Kidney (tissue), 14 donors: Measurements from ENCODE around the gene F7. TPM values are rescaled to one million over a fixed set of nuclear protein-coding genes. Genes with fewer than 3 reads are reported as not detected.

Source experiments
- DNase-seq, 5 donors: peaks; one replicate each; pipeline ENCODE4 v3.0.0-alpha.2; 2013 to 2020
- FAIRE-seq: peaks from 2 replicates; lab custom pipeline; 2012; peaks lifted over from hg19 to GRCh38; lab: Jason Lieb, UNC
- H3K27ac ChIP-seq, 2 donors: one replicate each; pipeline ENCODE4 v1.7.0; 2013; ENCODE audit warnings: low read depth in 2 of 2, low read length in 2 of 2, inconsistent platforms in 1 of 2
- H3K27me3 ChIP-seq: one replicate; pipeline ENCODE4 v1.7.1; 2013; ENCODE audit warnings: low read length, inconsistent platforms; ENCODE audit not compliant: control insufficient read depth, insufficient read depth
- H3K36me3 ChIP-seq, 3 donors: one replicate each; pipeline versions ENCODE4 v1.7.0 to v1.7.1; 2013; ENCODE audit warnings: low read length in 3 of 3, control low read depth in 1 of 3, inconsistent platforms in 1 of 3; ENCODE audit not compliant: insufficient read depth in 3 of 3, control insufficient read depth in 2 of 3
- H3K4me1 ChIP-seq, 3 donors: one replicate each; pipeline versions ENCODE4 v1.7.0 to v1.7.1; 2013; ENCODE audit warnings: low read length in 3 of 3, inconsistent platforms in 1 of 3, low read depth in 1 of 3; ENCODE audit not compliant: control insufficient read depth in 2 of 3, insufficient read depth in 2 of 3
- H3K4me3 ChIP-seq, 3 donors: one replicate each; pipeline versions ENCODE4 v1.7.0 to v1.8.1; 2013; ENCODE audit warnings: low read length in 3 of 3, control low read depth in 1 of 3, inconsistent platforms in 1 of 3
- H3K9ac ChIP-seq, 3 donors: one replicate each; pipeline versions ENCODE4 v1.7.0 to v1.7.1; 2013; ENCODE audit warnings: low read length in 3 of 3, control low read depth in 1 of 3, inconsistent platforms in 1 of 3
- H3K9me3 ChIP-seq, 3 donors: one replicate each; pipeline versions ENCODE4 v1.7.0 to v1.7.1; 2013; ENCODE audit warnings: low read length in 3 of 3, control low read depth in 1 of 3, inconsistent platforms in 1 of 3; ENCODE audit not compliant: control insufficient read depth in 2 of 3, insufficient read depth in 1 of 3
- intact Hi-C: fragments of 100-400 bp; cut with DNase I; formaldehyde crosslinking; loops from one replicate; pipeline ENCODE4 v1.11.1; 2022
- polyA plus RNA-seq: library from polyadenylated mRNA; stranded (reverse); fragments of 350-450 nt; fragmentation: Illumina TruSeq; extraction: RNeasy Lipid Tissue Mini Kit (QIAGEN cat#74804); gene quantifications from one replicate; pipeline ENCODE4 v1.2.3, GENCODE V29; 2014; ENCODE audit warnings: low read depth, low replicate concordance; ENCODE audit not compliant: insufficient read depth
- total RNA-seq: library from RNA; stranded (reverse); fragmentation: NEBNext Ultra II Directional; extraction: Animal tissue kit (Norgen Biotek cat#: 25700); gene quantifications from one replicate; pipeline ENCODE4 v1.2.1, GENCODE V29; 2021
- TF ChIP-seq, protein P1 (sequence below): IDR thresholded peaks from 3 replicates; pipeline ENCODE4 v1.5.1; 2012; ENCODE audit warnings: mild to moderate bottlenecking, moderate library complexity, borderline replicate concordance; ENCODE audit not compliant: insufficient read depth; ENCODE audit errors: extremely low read depth
- donor health status: control.
- donor health status: control.
- donor health status: control.
- donor health status: control.
- donor health status: control.
- donor health status: DM: yes; HTN: yes; CAD: no.
- donor health status: Normal renal cell carcinoma (clear cell type).

The F7 gene
- total and polyA plus RNA-seq, 2 donors from 2014 or later, result 0.16 to 0.52 TPM

DNA sequence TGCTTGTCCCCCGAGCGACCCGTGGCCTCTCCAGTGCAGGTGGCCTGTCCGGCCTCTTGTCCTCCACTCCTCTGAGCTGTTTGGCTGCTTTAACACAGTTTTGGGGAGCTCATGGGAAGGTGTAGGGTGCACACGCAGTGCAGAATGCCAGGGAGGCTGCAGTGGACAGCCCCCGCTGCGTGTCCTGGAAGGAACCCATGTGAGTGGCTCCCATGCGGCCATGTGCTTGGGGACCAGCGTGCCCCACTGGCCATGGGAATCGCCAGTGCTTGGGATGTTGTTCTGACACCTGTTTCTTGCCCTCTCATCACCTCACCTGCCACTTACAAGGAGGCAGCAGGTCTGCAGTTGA, 22.6 kb upstream of the F7 start:
- FAIRE-seq (no peak), DNase-seq (peak in 1 of 5 donors; percentile 26)
- TF ChIP-seq, protein P1, sequence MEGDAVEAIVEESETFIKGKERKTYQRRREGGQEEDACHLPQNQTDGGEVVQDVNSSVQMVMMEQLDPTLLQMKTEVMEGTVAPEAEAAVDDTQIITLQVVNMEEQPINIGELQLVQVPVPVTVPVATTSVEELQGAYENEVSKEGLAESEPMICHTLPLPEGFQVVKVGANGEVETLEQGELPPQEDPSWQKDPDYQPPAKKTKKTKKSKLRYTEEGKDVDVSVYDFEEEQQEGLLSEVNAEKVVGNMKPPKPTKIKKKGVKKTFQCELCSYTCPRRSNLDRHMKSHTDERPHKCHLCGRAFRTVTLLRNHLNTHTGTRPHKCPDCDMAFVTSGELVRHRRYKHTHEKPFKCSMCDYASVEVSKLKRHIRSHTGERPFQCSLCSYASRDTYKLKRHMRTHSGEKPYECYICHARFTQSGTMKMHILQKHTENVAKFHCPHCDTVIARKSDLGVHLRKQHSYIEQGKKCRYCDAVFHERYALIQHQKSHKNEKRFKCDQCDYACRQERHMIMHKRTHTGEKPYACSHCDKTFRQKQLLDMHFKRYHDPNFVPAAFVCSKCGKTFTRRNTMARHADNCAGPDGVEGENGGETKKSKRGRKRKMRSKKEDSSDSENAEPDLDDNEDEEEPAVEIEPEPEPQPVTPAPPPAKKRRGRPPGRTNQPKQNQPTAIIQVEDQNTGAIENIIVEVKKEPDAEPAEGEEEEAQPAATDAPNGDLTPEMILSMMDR, result no peak
- intact Hi-C loops, result no loop called here
- Histone ChIP-seq H3K4me3 (no peak overlapping the region), H3K9me3 (no peaks in the 10 kb centered on the region), H3K4me1 (peaks cover 0 to 2% (median 0%) of the 10 kb centered on the region in 3 donors), H3K27ac (no peak overlapping the region), H3K9ac (no peak overlapping the region), H3K27me3 (no peaks in the 10 kb centered on the region), H3K36me3 (peaks cover 0 to 22% (median 14%) of the 10 kb centered on the region in 3 donors)

DNA sequence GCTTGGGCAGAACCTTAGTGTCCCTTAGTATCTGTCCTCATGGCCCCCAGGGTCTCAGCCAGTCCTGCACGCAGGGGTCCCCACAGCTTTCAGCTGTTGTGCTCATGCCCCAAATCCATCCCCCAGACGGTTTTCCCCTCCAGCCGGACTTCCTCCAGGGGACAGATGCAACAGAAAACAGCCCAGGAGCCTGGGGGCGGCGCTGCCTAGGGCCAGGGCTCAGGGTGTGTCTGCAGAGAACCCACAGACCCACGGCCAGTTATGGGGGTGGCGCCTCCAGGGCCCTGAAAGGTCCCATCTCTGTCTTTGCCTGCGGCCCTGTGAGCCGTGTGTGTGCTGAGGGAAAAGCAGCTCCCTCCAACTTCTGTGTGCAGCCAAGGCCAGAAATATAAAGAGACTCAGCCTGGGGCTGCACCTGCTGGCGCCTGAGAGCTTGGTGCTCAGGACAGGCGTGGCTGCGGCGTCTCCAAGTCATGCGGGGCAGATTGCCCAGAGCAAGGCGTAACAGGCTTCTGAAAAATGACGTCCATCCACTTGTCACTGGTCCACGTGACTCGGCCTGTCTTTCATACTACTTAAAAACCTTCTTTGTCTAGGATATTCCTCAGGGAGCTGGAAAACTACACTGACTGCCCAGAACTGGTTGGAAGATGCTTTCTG, 22.1 kb upstream of the F7 start:
- peak in 1 of 5 donors; percentile 64 for DNase-seq
- peaks cover 0 to 23% (median 16%) of the 10 kb centered on the region in 3 donors for H3K36me3 ChIP-seq

GRCh38 chr13:113084094-113084942, 21.3 kb upstream of the F7 start:
- no peaks in the 10 kb centered on the region for H3K9me3 ChIP-seq
- no peak overlapping the region for H3K4me3 ChIP-seq
- H3K27ac ChIP-seq, result no peak overlapping the region
- H3K4me1 ChIP-seq, result no peaks in the 10 kb centered on the region
- no peak overlapping the region for H3K9ac ChIP-seq
- peaks cover 0 to 25% (median 19%) of the 10 kb centered on the region in 3 donors for H3K36me3 ChIP-seq
- H3K27me3 ChIP-seq, result no peaks in the 10 kb centered on the region
- DNase-seq (peak in 1 of 5 donors; percentile 45), FAIRE-seq (no peak)
- TF ChIP-seq, protein P1, result no peak
- intact Hi-C loops, result no loop called here

More for the DNA sequence above, 22.1 kb upstream of the F7 start:
- H3K4me1 ChIP-seq, result peaks cover 0 to 2% (median 0%) of the 10 kb centered on the region in 3 donors
- TF ChIP-seq, protein P1, result no peak
- intact Hi-C loops, result no loop called here
- no peak for FAIRE-seq
- H3K27me3 ChIP-seq, result no peaks in the 10 kb centered on the region
- H3K9ac ChIP-seq, result no peak overlapping the region
- H3K27ac ChIP-seq, result no peak overlapping the region
- no peaks in the 10 kb centered on the region for H3K9me3 ChIP-seq
- H3K4me3 ChIP-seq, result no peak overlapping the region
